ENCODE results near the gene PRSS36. TPM values are rescaled to one million over a fixed set of nuclear protein-coding genes. Genes with fewer than 3 reads are reported as not detected.

PRSS36 gene
- total and polyA plus RNA-seq, 9 of the 15 experiments (the other 6 are each of a cell fraction or from before 2014, with no cell fraction given), result 0.09 to 1.2 (median 0.54) TPM; not detected in 2

- TF ChIP-seq MGA (IDR thresholded peaks at IDR 0.05) (no peak), ZNF318 (IDR thresholded peaks at IDR 0.05; ENCODE audit: borderline replicate concordance in 1 of 2, low read depth in 1 of 2) (no peak), U2AF1 (optimal IDR thresholded peaks at IDR 0.05; ENCODE audit: low read depth, low read length) (no peak), DNMT1 (IDR thresholded peaks at IDR 0.05) (no peak), ZNF41 (CRISPR knock-in tag; conservative IDR thresholded peaks at IDR 0.05) (no peak)
These were observed 20.9 kb downstream of the PRSS36 start (continued) for GRCh38 chr16:31128711-31129567.

Data from K562 (cell line).